GM21529 (cell line): ENCODE measurements around the gene GNAL.
"Not testable (repeated sequence)": the region's sequence is repeated elsewhere in the genome, so short reads cannot be mapped to it uniquely, and the experiment has no call there.

ENCODE experiments used
- ATAC-seq: cut with Tn5 transposase; IDR thresholded peaks from one replicate; pipeline ENCODE4 v1.9.1; 2021; ENCODE audit not compliant: unreplicated experiment

GNAL gene

GRCh38 chr18:11688972-11689668 is at the start of gene GNAL:
GNAL (plus strand) TSS chr18:11689264; CDS start chr18:11689564, 300 bp downstream.
- ATAC-seq, result peak; percentile 59

GRCh38 chr18:11647310-11647709 is 41.8 kb upstream of the GNAL start:
- ATAC-seq, result not testable (repeated sequence)

- ATAC-seq, result not testable (repeated sequence)
These were observed 41.3 kb upstream of the GNAL start for GRCh38 chr18:11647804-11648203.

GRCh38 chr18:11649839-11650238 is 39.2 kb upstream of the GNAL start:
- no peak for ATAC-seq

GRCh38 chr18:11651899-11652298 is 37.2 kb upstream of the GNAL start:
- no peak for ATAC-seq

GRCh38 chr18:11653521-11653920 is 35.5 kb upstream of the GNAL start:
- ATAC-seq, result no peak

- no peak for ATAC-seq
These were observed 34.1 kb upstream of the GNAL start for GRCh38 chr18:11654736-11655605.

GRCh38 chr18:11655606-11655932 is 33.5 kb upstream of the GNAL start:
- no peak for ATAC-seq

- no peak for ATAC-seq
These were observed 31.9 kb upstream of the GNAL start for GRCh38 chr18:11657152-11657551.

- no peak for ATAC-seq
These were observed 31.5 kb upstream of the GNAL start for GRCh38 chr18:11657554-11657953.

- no peak for ATAC-seq
These were observed 31.0 kb upstream of the GNAL start for GRCh38 chr18:11658019-11658418.

- no peak for ATAC-seq
These were observed 30.1 kb upstream of the GNAL start for GRCh38 chr18:11658989-11659388.

GRCh38 chr18:11660691-11661090 is 28.4 kb upstream of the GNAL start:
- no peak for ATAC-seq

GRCh38 chr18:11661430-11661829 is 27.6 kb upstream of the GNAL start:
- ATAC-seq, result no peak

GRCh38 chr18:11663439-11664029 is 25.5 kb upstream of the GNAL start:
- ATAC-seq, result no peak

- no peak for ATAC-seq
These were observed 24.8 kb upstream of the GNAL start for GRCh38 chr18:11664286-11664685.

GRCh38 chr18:11665146-11665545 is 23.9 kb upstream of the GNAL start:
- ATAC-seq, result no peak

GRCh38 chr18:11665587-11665986 is 23.5 kb upstream of the GNAL start:
- ATAC-seq, result no peak

- ATAC-seq, result no peak
These were observed 22.9 kb upstream of the GNAL start for GRCh38 chr18:11666176-11666575.

- no peak for ATAC-seq
These were observed 22.2 kb upstream of the GNAL start for GRCh38 chr18:11666831-11667230.

- no peak for ATAC-seq
These were observed 21.5 kb upstream of the GNAL start for GRCh38 chr18:11667578-11667977.
